H1 (cell line): ENCODE results near the gene SULF2. TPM values are rescaled to one million over a fixed set of nuclear protein-coding genes. Genes with fewer than 3 reads are reported as not detected.
A peak's percentile ranks its signal among the peaks of the same experiment; 100 is the strongest.

Experiments used
- POU5F1 ChIP-seq: IDR thresholded peaks from 2 replicates; pipeline ENCODE4 v1.6.1; 2011; ENCODE audit warnings: low read depth, mild to moderate bottlenecking, low read length, moderate library complexity
- SUZ12 ChIP-seq: fragments of 200-600 bp; sonication (generic); IDR thresholded peaks from 2 replicates; pipeline ENCODE4 v1.6.1; 2012; ENCODE audit warnings: mild to moderate bottlenecking, inconsistent platforms, low read length, moderate library complexity, mixed read lengths
- TCF12 ChIP-seq: IDR thresholded peaks from 2 replicates; pipeline ENCODE4 v1.6.1; 2011; ENCODE audit warnings: low read depth, mild to moderate bottlenecking, low read length
- polyA plus RNA-seq, 7 experiments: library from polyadenylated mRNA; depleted of rRNA in 3 of 7; stranded (reverse) in 5 of 7; unstranded in 2 of 7; fragments of >200 nt in 5 of 7; fragments of 200-250 nt in 2 of 7; gene quantifications; 1 replicate in 5 of 7; 2 replicates in 1 of 7; 4 replicates in 1 of 7; pipeline versions ENCODE4 v1.2.1 to v1.2.3, GENCODE V29; 2011 to 2013; ENCODE audit warnings: missing spikeins in 2 of 7, mixed read lengths in 2 of 7
- total RNA-seq: library from RNA; stranded (reverse); fragmentation: NEBNext Ultra II Directional; extraction: Animal tissue kit (Norgen Biotek cat#: 25700); gene quantifications from 2 replicates; pipeline ENCODE4 v1.2.1, GENCODE V29; 2021

SULF2 gene
- total and polyA plus RNA-seq, 2 of the 8 experiments (the other 6 are each of a cell fraction or from before 2014, with no cell fraction given): 15.7 to 28.2 TPM

- 0 out of 2 replicates have a peak, but pooled peaks have one; percentile 65 for TF ChIP-seq TCF12
- TF ChIP-seq POU5F1: no peak
- TF ChIP-seq SUZ12: no peak
Observed at GRCh38 chr20:47677635-47678453, 107.4 kb downstream of the SULF2 start (continued).
